EL (cell line): ENCODE results near the gene ELP2.
"Not testable (repeated sequence)": the region's sequence is repeated elsewhere in the genome, so short reads cannot be mapped to it uniquely, and the experiment has no call there.

ENCODE experiments used
- DNase-seq: peaks from one replicate; pipeline ENCODE4 v3.0.0-alpha.2; 2016

The ELP2 gene, protein sequence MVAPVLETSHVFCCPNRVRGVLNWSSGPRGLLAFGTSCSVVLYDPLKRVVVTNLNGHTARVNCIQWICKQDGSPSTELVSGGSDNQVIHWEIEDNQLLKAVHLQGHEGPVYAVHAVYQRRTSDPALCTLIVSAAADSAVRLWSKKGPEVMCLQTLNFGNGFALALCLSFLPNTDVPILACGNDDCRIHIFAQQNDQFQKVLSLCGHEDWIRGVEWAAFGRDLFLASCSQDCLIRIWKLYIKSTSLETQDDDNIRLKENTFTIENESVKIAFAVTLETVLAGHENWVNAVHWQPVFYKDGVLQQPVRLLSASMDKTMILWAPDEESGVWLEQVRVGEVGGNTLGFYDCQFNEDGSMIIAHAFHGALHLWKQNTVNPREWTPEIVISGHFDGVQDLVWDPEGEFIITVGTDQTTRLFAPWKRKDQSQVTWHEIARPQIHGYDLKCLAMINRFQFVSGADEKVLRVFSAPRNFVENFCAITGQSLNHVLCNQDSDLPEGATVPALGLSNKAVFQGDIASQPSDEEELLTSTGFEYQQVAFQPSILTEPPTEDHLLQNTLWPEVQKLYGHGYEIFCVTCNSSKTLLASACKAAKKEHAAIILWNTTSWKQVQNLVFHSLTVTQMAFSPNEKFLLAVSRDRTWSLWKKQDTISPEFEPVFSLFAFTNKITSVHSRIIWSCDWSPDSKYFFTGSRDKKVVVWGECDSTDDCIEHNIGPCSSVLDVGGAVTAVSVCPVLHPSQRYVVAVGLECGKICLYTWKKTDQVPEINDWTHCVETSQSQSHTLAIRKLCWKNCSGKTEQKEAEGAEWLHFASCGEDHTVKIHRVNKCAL

DNA sequence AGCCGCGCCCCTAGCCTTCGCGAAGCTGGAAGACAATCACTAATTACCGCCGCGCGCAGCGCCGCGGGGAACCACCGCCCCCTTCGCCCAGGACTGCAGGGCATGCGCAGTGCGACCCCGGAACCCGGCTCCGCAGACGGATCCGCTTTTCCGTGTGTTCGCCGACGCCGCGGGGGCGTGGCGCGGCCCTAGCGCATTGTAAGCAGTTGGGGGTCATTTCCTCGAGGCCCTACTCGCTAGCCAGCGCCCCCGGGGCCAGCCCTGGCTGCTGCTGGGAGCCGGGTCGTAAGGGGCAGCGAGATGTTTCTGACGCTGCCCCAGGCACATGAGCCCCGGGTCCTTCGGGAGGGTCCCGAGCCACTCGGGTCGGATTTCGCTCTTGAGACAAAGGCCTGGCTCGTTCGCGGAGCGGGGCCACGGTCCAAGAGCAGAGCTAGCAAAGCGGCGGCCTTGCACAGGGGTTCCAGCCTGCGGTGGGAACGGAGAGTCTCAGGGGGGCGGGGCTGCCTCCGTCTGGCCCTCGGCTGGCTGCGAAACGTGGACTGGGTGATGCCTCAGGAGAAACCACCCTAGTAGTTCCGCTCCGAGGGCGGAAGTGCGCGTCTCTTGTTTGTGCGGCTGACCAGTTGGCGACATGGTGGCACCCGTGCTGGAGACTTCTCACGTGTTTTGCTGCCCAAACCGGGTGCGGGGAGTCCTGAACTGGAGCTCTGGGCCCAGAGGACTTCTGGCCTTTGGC lies at the start of gene ELP2, which contains the start of gene SLC39A6:
ELP2 (plus strand) TSS at position 600 of the 739 bp plus-strand sequence; CDS start at position 635, 35 bp downstream.
SLC39A6 (minus strand) TSS at position 41 of the 739 bp plus-strand sequence. CDS start 2,333 bp downstream, outside the sequence.
- peak; percentile 95 for DNase-seq

DNA sequence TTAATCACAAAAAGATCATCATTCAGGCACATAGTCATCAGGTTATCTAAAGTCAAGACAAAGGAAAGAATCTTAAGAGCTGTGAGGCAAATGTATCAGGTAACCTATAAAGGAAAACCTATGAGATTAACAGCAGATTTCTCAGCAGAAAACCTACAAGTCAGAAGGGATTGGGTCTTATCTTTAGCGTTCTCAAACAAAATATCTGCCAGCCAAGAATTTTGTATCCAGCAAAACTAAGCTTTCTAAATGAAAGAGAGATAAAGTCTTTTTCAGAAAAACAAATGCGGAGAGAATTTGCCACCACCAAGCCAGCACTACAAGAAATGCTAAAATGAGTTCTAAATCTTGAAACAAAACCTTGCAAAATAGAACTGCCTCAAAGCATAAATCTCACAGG lies 48.6 kb upstream of the ELP2 start:
- not testable (repeated sequence) for DNase-seq

DNA sequence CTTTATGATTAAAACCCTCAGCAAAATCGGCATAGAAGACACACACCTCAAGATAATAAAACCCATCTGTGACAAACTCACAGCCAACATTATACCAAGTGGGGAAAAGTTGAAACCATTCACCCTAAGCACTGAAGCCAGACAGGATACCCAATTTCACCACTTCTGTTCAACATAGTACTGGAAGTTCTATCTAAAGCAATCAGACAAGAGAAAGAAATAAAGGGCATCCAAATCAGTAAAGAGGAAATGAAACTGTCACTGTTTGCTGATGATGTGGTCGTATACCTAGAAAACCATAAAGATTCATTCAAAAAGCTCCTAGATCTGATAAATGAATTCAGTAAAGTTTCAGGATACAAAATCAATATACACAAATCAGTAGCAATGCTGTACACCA lies 46.0 kb upstream of the ELP2 start:
- DNase-seq: no peak

- no peak for DNase-seq
These were observed 44.5 kb upstream of the ELP2 start for GRCh38 chr18:36085195-36085594.

DNA sequence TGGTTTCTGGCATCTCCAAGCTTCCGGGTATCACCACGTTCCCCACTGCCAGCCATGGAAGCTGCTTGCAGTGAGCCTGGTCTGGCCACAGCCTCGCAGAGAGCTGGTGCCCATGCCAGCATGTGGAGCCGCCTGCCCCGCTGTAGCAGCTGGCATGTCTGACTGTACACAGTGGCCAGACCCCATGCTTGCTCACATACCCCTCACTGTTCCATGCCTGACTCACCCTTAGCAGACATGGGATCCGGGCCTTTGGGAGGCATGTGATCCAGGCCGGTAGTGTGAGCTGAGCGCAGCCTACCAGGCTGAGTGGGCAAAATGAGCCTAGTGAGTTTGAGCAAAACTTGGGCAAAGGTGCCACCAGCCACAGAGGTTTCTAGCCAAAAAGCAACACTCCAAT lies 43.5 kb upstream of the ELP2 start:
- no peak for DNase-seq

DNA sequence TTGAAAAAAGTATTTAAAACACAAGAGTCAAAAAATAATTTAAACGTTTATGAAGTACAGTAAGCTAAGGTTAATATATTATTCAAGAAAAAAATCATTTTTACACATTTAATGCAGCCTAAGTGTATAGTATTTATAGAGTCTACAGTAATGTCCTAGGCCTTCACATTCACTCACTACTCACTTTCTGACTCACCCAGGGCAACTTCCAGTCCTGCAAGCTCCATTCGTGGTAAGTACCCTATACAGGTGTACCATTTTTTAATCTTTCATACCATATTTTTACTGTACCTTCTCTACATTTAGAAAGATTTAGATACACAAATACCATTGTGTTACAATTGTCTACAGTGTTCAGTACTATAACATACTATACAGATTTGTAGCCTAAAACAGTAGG lies 41.4 kb upstream of the ELP2 start:
- DNase-seq: no peak

GRCh38 chr18:36089001-36089400 lies 40.7 kb upstream of the ELP2 start:
- DNase-seq: no peak

GRCh38 chr18:36092116-36092515 lies 37.6 kb upstream of the ELP2 start:
- DNase-seq: peak; percentile 47

- DNase-seq: no peak
These were observed 35.3 kb upstream of the ELP2 start for GRCh38 chr18:36094431-36094830.

DNA sequence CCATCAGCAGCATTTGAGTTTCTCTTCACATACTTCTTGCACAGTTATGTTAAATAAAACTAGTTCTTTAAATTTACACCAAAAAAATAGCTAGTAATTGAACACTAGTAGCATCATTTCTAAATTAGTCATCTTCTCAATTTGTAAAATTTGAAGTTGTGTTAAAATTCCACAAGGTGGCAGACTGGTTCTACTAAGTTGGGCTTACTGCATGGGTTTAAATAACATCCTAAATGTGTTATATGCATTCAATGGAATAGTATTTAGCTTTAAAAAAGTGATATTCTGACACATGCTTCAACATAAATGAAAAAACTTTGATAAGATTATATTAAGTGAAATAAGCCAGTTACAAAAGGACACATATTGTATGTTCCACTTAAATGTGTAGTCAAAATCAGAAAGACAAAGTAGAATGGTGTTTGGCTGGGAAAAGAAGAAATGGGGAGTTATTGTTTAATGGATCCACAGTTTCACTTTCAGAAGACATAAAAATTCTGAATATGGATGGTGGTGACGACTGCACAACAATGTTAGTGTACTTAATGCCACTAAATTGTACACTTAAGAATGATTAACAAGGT lies 33.7 kb upstream of the ELP2 start:
- peak; percentile 60 for DNase-seq

DNA sequence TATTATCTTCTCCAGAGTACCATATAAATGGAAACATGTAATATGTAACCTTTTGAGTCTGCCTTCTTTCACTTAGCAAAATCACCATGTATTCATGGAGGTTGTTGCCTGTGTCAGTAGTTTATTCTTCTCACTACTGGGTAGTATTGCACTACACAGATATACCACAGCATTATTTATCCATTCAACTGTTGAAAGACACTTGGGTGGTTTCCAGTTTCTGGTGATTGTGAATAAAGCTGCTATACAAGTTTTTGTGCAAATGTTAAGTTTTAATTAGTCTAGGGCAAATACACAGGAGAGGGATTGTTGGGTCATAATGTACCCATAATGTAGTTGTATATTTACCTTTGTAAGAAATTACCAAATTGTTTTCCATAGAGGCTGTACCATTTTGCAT lies 32.7 kb upstream of the ELP2 start:
- no peak for DNase-seq

DNA sequence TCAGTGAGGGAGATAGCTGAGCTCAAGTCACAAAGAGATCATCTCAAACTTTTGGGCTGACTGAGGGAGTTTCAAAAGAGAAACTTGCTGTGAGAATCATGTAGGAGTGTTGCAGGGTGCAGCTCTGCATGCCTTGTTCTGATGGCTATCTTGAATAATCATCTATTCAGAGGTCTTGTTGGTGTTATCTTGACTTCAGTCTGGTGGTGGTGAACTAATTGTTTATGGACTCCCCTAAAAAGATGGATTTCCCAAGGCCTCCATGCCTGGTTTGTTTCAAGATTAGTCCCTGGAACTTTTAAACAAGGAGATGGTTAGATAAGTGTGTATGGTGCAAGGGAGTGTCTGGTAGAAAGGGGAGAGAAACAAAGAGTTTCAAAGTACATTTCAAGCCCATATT lies 30.4 kb upstream of the ELP2 start:
- DNase-seq: no peak

GRCh38 chr18:36101943-36102342 lies 27.8 kb upstream of the ELP2 start:
- no peak for DNase-seq

- no peak for DNase-seq
These were observed 24.9 kb upstream of the ELP2 start for GRCh38 chr18:36104749-36105148.

DNA sequence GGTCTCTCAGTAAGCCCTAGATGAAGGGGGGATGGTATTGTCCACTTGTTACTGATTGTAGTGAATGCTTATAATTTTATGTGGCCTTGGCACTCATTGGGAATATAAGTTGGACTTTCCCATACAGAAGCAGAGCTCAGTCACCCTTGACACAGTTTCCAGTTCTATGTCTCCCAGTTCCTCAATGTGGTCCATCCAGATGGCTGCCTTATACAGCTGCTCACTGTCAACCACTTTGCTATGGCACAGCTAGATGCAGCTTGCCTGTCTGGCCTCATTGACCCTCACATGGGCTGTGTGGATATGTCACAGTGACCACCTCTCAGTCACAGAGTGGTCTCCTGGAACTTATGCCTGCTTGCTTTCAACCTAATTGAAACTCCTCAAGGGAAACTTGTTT lies 22.2 kb upstream of the ELP2 start:
- no peak for DNase-seq

DNA sequence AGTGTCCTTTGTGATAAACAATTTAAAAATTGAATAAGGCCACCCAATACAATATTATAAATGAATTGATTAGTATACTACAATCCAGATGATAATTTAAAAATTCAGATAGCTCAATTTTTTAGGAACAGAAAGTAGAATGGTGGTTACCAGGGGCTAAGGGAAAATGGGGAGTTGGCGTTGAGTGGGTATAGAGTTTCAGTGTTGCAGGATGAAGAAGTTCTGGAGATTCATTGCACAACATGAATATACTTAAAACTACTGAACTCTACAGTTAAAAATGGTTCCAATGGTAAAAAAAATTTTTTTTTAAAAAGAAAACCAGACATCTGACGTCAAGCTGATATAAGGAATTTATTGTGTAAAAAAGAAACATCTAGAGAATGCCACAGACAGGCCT lies 21.5 kb upstream of the ELP2 start:
- no peak for DNase-seq

- DNase-seq: no peak
These were observed 21.1 kb upstream of the ELP2 start for GRCh38 chr18:36108601-36109000.

DNA sequence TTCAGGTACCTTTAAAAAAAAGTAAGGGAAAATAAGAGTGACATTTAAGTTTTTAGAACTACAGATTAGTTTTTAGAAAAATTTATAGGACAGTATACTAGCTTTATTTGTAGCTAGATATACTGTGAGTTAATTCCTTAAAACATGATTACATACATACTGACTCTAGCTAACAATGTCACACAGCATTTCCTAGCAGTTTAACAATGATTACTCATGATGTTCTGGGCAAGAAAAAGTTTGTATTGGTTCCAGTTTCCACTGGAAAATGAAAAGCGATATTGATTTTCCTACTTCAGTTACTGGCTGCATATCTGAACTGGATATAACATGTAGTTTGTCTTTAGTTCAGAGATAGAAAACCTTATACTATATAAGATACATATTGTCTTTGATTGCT lies 20.0 kb upstream of the ELP2 start:
- DNase-seq: no peak

DNA sequence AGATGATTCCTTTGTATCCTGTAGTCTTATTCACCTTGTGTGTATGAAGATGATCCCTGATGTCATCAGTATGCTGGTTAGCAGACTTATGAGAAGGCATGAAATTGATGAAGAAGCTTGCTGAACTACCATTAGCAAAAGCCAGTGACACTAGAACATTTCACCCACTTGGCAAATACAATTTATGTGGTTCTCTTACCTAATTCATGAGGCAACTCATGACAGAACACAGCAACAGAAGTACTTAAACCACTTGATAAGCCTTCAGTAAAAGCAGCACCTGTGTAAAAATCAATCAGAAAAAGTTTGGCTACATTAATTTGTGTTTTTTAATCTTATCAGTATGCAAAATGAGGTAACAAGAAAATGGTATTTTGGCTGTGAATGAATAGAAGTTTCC lies 17.4 kb upstream of the ELP2 start:
- DNase-seq: no peak

DNA sequence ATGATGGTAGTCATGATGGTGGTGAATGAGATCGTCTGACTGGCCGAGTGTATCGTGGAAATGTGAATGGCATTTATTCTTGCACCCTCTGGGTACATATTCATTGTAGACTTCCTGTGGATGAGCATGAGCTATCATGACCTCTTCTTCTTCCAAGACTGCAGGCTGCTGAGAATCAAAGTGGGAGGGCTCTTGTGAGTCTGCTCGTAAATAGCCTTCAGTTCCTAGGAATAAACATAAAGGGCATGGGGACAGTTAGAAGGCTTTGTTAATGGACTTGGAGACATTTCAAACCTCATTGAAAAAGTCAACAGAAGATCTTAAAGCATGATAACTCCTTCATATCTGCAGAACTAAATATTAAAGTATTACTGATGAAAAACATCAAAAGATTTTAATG lies 15.4 kb upstream of the ELP2 start:
- DNase-seq: no peak

- DNase-seq: no peak
These were observed 15.0 kb upstream of the ELP2 start for GRCh38 chr18:36114738-36115137.

- not testable (repeated sequence) for DNase-seq
These were observed 12.9 kb upstream of the ELP2 start for GRCh38 chr18:36116771-36117170.

- DNase-seq: no peak
These were observed 9.4 kb upstream of the ELP2 start for GRCh38 chr18:36120297-36120696.
